Raji (cell line): ENCODE results near the gene NXPH4.

Source experiments
- POLR2A ChIP-seq: IDR thresholded peaks from 2 replicates; pipeline ENCODE4 v1.6.1; 2011; ENCODE audit warnings: low read depth, low read length, control low read depth; ENCODE audit not compliant: insufficient read depth

Gene NXPH4

GRCh38 chr12:57207731-57208630 lies 8.6 kb upstream of the NXPH4 start:
- no peak for TF ChIP-seq POLR2A

- TF ChIP-seq POLR2A = no peak
These were observed 7.8 kb upstream of the NXPH4 start for GRCh38 chr12:57208631-57209282.

DNA sequence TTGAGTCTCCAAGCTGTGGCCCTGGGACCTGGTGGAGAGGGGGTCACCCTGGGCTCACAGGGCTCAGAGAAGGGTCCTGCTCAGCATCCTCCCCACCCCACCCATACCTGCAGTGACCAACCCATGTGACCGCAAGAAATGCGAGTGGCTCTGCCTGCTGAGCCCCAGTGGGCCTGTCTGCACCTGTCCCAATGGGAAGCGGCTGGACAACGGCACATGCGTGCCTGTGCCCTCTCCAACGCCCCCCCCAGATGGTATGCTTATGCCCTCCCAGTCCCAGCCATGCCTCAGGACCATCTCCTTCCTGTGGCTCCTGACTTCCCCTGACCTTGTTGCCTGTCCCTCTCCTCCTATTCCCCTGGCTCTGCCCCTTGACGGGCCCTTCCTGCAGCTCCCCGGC lies 6.7 kb upstream of the NXPH4 start:
- no peak for TF ChIP-seq POLR2A

DNA sequence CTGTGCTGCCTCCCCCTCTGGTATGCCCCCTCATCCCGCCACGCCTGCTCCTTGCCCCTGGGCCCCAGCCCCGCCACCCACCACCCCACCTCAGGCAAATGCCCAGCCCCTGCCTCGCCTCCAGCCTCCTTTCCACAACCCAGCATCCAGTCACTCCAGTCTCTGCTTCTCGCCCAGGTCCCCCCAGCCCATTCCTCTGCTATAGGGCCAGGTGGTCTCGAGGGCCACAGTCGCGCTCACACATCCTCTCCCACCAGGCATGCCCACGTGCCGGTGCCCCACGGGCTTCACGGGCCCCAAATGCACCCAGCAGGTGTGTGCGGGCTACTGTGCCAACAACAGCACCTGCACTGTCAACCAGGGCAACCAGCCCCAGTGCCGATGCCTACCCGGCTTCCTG lies 6.1 kb upstream of the NXPH4 start:
- no peak for TF ChIP-seq POLR2A

DNA sequence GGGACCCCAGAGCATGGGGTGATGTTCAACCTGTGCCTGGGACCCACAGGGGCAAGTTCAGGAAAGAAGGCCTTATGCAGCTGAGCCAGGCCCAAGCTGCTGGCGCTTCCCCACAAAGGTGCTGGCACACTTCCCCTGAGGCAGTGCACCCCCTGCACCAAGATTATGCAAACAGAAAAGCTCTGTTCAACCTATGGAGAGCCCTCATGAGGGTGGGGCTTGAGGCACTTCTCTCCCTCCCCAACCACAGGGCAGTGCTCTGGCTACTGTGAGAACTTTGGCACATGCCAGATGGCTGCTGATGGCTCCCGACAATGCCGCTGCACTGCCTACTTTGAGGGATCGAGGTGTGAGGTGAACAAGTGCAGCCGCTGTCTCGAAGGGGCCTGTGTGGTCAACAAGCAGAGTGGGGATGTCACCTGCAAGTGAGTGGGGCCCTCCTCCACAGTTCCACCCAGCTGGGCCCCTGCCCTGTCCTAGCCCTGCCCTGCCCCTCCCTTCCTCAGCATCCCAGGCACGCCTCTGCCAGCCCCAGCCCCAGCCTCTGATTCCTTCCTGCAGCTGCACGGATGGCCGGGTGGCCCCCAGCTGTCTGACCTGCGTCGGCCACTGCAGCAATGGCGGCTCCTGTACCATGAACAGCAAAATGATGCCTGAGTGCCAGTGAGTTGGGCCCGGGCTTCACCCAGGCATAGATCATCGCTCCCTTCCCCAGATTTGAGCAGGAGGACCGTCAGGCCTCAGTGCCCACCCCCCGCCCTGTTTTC lies 5.5 kb upstream of the NXPH4 start:
- TF ChIP-seq POLR2A = no peak

GRCh38 chr12:57211791-57212700 lies 4.5 kb upstream of the NXPH4 start:
- no peak for TF ChIP-seq POLR2A

- TF ChIP-seq POLR2A = no peak
These were observed 3.9 kb upstream of the NXPH4 start for GRCh38 chr12:57212701-57213057.

GRCh38 chr12:57213058-57213715 lies 3.4 kb upstream of the NXPH4 start:
- TF ChIP-seq POLR2A = 0 out of 2 replicates have a peak, but pooled peaks have one; percentile 32

DNA sequence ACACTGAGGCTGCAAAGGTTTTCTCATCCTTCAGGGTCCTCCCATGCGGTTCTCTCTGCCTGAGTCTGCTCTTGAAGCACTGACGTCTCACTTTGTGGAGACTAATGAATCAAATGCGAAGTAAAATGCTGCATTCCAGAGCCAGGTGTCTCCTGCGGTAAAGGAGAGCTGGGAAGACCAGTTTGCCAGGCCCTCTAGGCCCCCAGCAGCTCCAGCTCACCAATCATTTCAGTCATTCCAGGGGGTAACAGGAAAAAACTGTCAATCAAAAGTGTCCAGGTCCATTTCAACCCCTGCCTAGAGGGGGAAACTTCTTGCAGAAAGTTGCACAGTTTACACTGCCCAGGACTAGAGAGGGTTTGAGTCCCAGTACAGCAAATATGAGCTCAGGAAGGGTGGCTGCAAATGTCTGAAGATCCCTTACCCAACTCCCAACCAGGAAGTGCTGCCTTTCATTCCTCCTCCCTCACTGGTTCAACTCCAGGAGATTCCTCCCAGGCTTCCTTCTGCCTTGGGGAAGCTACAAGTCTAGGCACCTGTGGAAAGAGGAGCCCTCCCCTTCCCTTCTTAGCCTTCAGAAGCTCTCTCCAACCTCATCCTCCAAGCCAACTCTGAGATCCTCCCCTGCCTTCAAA lies 2.7 kb upstream of the NXPH4 start:
- TF ChIP-seq POLR2A = no peak

- TF ChIP-seq POLR2A = no peak
These were observed 2.2 kb upstream of the NXPH4 start for GRCh38 chr12:57214398-57214781.

DNA sequence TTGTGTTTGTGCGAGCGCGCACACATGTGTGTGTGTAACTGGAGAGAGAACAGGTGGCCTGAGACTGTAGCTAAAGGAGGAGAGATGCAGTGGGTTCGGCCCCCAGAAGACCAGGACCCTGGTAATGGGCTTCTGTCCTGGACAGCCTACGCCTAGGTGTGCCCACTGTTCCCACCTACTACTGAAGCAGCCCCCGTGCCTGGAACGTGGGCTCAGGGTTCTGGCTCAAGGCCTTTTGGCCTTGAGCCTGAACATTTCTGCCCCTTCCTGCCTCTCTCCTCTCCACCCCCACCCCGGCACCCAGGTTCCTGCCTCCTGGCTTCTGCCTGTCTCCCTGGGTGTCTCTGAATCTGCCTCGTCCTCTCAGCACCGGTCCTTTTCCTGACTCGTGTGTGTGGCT lies 1.5 kb upstream of the NXPH4 start:
- no peak for TF ChIP-seq POLR2A

- no peak for TF ChIP-seq POLR2A
These were observed 953 bp upstream of the NXPH4 start for GRCh38 chr12:57215668-57216013.

DNA sequence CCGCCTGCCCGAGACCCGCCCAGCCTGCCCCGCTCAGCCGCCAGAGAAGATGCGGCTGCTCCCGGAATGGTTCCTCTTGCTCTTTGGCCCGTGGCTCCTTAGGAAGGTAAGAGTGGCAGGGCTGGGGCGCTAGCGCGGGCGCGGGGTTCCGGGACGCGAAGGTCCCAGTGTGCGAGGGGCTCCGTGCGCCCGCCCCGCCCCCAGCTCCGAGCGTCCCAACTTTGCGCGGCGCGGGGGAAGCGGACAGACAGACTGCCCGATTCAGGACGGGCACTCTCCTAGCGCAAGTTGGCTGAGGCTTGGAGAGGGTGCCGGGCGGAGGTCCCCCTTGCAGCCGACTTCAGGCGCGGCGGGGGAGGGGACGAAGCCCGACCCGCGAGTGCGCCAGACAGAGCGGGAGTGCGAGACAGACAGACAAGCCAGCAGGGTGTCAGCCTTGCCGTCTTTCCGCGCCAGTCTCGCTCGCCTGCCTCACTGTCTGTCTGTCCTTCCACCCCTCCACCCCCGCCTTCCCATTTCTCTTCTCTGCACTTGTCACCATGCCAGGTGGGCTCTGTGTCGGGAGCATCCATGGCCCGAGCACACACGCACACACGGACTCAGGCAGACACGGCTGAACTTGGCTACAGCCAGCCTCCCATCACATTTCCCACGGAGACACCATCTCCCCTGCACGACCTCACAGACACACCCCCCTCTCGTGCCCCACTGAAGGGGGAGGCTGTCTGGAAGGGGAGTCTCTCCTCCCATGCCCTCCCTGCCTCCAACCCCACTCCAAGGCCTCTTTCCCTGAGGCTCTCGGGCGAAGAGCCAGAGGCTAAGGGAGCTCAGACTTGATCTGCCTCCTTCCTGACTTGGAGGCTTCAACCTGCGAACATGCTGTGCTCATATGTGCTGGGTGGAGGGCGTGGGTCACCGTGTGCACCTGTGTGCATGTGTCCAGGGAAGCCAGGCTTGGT lies 606 bp downstream of the NXPH4 start:
- no peak for TF ChIP-seq POLR2A
